Tibial nerve (tissue), 3 donors: ENCODE data around the gene DIP2B.

Experiments used
- POLR2A ChIP-seq, 2 donors: fragments of 450-650 bp; IDR thresholded peaks; one replicate each; pipeline ENCODE4 v1.6.1; 2017; ENCODE audit warnings: antibody characterized with exemption in 2 of 2, mild to moderate bottlenecking in 2 of 2, moderate library complexity in 2 of 2
- TF ChIP-seq, protein P1 (sequence below), 5 experiments: fragments of 200-600 bp in 3 of 5; fragments of 450-650 bp in 2 of 5; sonication (generic) in 3 of 5; IDR thresholded peaks; one replicate each; pipeline ENCODE4 v1.5.1; 2016 to 2019; ENCODE audit warnings: antibody characterized with exemption in 5 of 5, mild to moderate bottlenecking in 3 of 5, moderate library complexity in 2 of 5

DNA sequence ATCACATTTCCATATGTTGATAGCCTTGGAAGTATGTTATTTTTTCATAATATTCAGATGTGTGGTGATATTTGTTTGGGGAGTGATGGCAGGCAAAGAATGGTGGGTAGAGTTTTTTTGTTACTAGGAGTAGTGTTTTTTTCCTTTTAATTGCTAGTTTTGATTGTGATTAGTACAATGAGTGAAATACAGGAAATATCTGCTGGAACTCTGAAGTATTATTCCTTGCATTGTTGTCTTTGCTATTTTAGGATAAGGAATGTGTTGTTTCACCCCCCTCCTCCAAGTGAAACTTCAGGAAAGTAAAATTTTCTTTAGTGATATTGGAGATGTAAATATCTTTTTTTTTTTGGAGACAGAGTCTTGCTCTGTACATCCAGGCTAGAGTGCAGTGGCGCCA is 105.4 kb downstream of the DIP2B start:
- TF ChIP-seq POLR2A (IDR thresholded peaks at IDR 0.05): no peak
- TF ChIP-seq, protein P1, sequence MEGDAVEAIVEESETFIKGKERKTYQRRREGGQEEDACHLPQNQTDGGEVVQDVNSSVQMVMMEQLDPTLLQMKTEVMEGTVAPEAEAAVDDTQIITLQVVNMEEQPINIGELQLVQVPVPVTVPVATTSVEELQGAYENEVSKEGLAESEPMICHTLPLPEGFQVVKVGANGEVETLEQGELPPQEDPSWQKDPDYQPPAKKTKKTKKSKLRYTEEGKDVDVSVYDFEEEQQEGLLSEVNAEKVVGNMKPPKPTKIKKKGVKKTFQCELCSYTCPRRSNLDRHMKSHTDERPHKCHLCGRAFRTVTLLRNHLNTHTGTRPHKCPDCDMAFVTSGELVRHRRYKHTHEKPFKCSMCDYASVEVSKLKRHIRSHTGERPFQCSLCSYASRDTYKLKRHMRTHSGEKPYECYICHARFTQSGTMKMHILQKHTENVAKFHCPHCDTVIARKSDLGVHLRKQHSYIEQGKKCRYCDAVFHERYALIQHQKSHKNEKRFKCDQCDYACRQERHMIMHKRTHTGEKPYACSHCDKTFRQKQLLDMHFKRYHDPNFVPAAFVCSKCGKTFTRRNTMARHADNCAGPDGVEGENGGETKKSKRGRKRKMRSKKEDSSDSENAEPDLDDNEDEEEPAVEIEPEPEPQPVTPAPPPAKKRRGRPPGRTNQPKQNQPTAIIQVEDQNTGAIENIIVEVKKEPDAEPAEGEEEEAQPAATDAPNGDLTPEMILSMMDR (IDR thresholded peaks at IDR 0.05): no peak
